PFSK-1 (cell line): Measurements from ENCODE around the gene KLHDC4.

Experiments used
- FOXP2 ChIP-seq: optimal IDR thresholded peaks from 2 replicates; pipeline ENCODE3; 2011; ENCODE audit warnings: borderline replicate concordance, control low read depth, inconsistent platforms; ENCODE audit not compliant: insufficient read depth; ENCODE audit errors: extremely low read length, extremely low read depth
- POLR2AphosphoS5 ChIP-seq: IDR thresholded peaks from 2 replicates; pipeline ENCODE4 v1.6.1; 2012; ENCODE audit warnings: low read depth, mild to moderate bottlenecking, control low read depth, low read length, moderate library complexity
- SIN3A ChIP-seq: IDR thresholded peaks from 2 replicates; pipeline ENCODE4 v1.6.1; 2012; ENCODE audit warnings: mild to moderate bottlenecking, low read length, moderate library complexity, borderline replicate concordance; ENCODE audit not compliant: insufficient read depth
- TAF1 ChIP-seq: IDR thresholded peaks from 2 replicates; pipeline ENCODE4 v1.6.1; 2012; ENCODE audit warnings: low read length, control low read depth, borderline replicate concordance; ENCODE audit not compliant: insufficient read depth
- TF ChIP-seq, protein P1 (sequence below), 2 experiments: IDR thresholded peaks; 2 replicates each; pipeline versions ENCODE4 v1.6.1 to v1.8.0; 2011 to 2012; ENCODE audit warnings: low read depth in 2 of 2, low read length in 2 of 2, control low read depth in 1 of 2, inconsistent platforms in 1 of 2, mild to moderate bottlenecking in 1 of 2, moderate library complexity in 1 of 2; ENCODE audit not compliant: insufficient read depth in 1 of 2

The KLHDC4 gene

DNA sequence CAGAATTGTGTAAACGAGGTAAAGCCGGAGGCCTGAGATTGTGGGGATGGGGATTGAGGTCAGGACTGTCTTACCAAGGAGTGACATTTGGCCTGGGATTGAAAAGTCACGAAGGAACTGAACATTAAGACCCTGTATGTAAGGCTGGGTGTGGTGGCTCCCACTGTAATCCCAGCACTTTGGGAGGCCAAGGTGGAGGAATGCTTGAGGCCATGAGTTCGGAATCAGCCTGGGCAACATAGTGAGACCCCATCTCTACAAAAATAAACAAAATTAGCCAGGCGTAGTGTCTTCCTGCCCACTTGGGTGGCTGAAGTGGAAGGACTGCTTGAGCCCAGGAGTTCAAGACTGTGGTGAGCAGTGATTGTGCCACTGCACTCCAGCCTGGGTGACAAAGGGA, 88.0 kb downstream of the KLHDC4 start:
- TF ChIP-seq FOXP2 (no peak), SIN3A (no peak), TAF1 (no peak), POLR2AphosphoS5 (no peak)
- TF ChIP-seq, protein P1, sequence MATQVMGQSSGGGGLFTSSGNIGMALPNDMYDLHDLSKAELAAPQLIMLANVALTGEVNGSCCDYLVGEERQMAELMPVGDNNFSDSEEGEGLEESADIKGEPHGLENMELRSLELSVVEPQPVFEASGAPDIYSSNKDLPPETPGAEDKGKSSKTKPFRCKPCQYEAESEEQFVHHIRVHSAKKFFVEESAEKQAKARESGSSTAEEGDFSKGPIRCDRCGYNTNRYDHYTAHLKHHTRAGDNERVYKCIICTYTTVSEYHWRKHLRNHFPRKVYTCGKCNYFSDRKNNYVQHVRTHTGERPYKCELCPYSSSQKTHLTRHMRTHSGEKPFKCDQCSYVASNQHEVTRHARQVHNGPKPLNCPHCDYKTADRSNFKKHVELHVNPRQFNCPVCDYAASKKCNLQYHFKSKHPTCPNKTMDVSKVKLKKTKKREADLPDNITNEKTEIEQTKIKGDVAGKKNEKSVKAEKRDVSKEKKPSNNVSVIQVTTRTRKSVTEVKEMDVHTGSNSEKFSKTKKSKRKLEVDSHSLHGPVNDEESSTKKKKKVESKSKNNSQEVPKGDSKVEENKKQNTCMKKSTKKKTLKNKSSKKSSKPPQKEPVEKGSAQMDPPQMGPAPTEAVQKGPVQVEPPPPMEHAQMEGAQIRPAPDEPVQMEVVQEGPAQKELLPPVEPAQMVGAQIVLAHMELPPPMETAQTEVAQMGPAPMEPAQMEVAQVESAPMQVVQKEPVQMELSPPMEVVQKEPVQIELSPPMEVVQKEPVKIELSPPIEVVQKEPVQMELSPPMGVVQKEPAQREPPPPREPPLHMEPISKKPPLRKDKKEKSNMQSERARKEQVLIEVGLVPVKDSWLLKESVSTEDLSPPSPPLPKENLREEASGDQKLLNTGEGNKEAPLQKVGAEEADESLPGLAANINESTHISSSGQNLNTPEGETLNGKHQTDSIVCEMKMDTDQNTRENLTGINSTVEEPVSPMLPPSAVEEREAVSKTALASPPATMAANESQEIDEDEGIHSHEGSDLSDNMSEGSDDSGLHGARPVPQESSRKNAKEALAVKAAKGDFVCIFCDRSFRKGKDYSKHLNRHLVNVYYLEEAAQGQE (IDR thresholded peaks at IDR 0.05; ENCODE audit: insufficient read depth in 1 of 2, low read depth in 2 of 2, low read length in 2 of 2) = no peak

DNA sequence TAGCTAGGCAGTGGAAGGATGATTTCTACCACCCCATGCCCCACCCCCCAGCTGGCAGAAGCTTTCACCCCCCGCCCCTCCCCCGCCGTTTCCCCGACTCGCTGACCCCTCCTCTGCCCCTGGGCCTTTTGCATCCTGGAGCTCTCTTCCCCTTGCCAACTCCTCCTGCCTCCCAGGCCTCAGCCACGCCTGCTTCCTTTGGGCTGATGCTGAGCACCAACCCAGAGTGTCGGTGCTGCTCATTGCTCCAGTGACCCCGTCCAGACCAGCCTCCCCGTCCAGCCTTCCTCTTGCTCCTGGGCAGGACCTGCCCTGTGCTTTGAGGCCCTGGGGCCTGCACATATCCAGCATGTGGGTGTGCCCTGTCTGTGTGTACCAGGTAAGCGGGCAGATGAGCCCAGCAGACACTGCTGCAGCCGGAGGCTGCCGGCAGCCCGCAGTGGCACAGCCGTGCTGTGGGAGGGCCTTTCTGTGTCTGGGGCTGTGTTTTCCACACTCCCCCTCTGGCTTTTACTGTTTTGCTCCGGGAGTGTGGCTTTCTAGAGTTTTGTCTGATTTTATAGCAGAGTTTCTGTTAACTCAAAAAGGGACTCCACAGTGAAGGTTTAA, 90.6 kb downstream of the KLHDC4 start:
- no peak for TF ChIP-seq FOXP2

DNA sequence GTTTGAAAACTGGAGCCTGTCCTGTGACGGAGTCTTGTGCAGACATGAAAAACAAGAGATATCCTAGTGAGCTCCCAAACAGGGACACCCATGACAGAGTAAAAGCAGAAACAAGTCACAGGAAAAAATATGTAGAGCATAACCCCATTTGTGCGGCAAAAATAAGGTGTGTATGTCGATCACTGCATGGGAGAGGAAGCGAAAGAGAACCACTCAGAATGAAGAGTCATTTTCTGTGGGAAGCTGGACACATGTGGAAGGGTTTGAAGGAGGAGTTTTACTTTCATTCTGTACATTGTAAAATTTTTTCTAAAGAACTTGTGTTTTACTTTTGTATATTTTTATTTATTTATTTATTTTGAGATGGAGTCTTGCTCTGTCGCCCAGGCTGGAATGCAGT, 91.4 kb downstream of the KLHDC4 start:
- TF ChIP-seq SIN3A (no peak), TAF1 (no peak), POLR2AphosphoS5 (no peak), FOXP2 (no peak)
- TF ChIP-seq, protein P1 (IDR thresholded peaks at IDR 0.05; ENCODE audit: insufficient read depth in 1 of 2, low read depth in 2 of 2, low read length in 2 of 2) = no peak

DNA sequence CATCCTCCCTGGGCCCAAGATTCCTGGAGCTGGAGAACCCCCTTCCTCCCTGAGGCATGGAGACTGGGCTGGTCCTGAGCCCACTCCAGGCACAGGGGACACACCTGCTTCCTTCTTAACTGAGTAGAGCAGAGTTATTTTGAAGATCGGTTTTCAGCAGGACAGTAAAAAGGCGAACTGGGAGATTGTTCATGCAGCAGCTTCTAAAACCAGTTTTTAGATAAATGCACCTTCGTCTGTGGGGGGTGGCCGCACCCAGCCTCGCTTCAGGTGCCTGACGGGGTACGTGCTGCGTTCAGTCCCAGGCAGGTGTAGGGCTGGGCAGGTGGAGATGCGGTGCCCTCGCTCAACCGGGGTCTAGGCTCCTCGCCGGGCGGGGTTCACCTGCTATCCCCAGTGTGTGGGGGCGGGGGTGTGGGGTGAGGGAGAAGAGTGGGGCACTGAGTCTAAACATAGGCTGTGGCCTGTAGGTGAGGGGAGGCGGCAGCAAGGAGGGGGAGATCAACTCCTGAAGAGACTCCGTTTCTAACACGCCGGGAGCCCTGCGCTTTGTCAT, 94.0 kb downstream of the KLHDC4 start:
- TF ChIP-seq, protein P1 (IDR thresholded peaks at IDR 0.05; ENCODE audit: insufficient read depth in 1 of 2, low read depth in 2 of 2, low read length in 2 of 2) = no peak
- TF ChIP-seq FOXP2 (no peak), POLR2AphosphoS5 (no peak), SIN3A (no peak), TAF1 (no peak)

DNA sequence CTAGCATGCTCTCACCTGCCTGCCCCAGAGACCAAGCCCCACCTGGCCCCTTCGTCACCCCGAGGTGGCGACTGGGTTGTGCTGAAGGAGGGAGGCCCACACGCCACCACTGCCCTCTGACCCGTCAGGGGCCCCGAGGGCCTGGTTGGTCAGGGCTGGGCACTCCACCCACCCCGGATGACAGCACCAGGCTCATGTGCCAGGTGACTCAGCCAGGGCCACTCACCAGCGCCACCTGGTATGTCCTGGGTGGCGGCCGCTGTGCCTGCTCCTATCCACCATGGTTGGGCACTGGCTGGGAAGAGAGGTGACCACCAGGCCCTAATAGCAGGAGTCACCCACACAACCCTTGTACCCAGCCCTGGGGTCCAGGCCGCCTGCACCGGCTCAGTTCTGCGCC, 94.6 kb downstream of the KLHDC4 start:
- TF ChIP-seq TAF1 (no peak), POLR2AphosphoS5 (no peak), SIN3A (no peak), FOXP2 (no peak)
- TF ChIP-seq, protein P1 (IDR thresholded peaks at IDR 0.05; ENCODE audit: insufficient read depth in 1 of 2, low read depth in 2 of 2, low read length in 2 of 2) = no peak
